GM21737 (cell line): ENCODE data around the gene DLG2.
"Not testable (repeated sequence)": the region's sequence is repeated elsewhere in the genome, so short reads cannot be mapped to it uniquely, and the experiment has no call there.

Experiments used
- ATAC-seq: cut with Tn5 transposase; IDR thresholded peaks from one replicate; pipeline ENCODE4 v1.9.1; 2021; ENCODE audit warnings: mild to moderate bottlenecking, moderate library complexity; ENCODE audit not compliant: unreplicated experiment

The DLG2 gene

GRCh38 chr11:85472953-85473352 is 154.2 kb downstream of the DLG2 start:
- ATAC-seq: no peak

- ATAC-seq: no peak
Measured at GRCh38 chr11:85464283-85464682, 162.9 kb downstream of the DLG2 start.

GRCh38 chr11:85459304-85459703 is 167.8 kb downstream of the DLG2 start:
- ATAC-seq: no peak

GRCh38 chr11:85444479-85444878 is 182.7 kb downstream of the DLG2 start:
- no peak for ATAC-seq

- no peak for ATAC-seq
Measured at GRCh38 chr11:85440273-85440672, 186.9 kb downstream of the DLG2 start.

- no peak for ATAC-seq
Measured at GRCh38 chr11:85438328-85438727, 188.8 kb downstream of the DLG2 start.

- no peak for ATAC-seq
Measured at GRCh38 chr11:85431319-85431718, 195.8 kb downstream of the DLG2 start.

- ATAC-seq: no peak
Measured at GRCh38 chr11:85423794-85424193, 203.3 kb downstream of the DLG2 start.

GRCh38 chr11:85423316-85423715 is 203.8 kb downstream of the DLG2 start:
- ATAC-seq: no peak

- no peak for ATAC-seq
Measured at GRCh38 chr11:85414175-85414574, 213.0 kb downstream of the DLG2 start.

- ATAC-seq: no peak
Measured at GRCh38 chr11:85407648-85408047, 219.5 kb downstream of the DLG2 start.

GRCh38 chr11:85406841-85407240 is 220.3 kb downstream of the DLG2 start:
- no peak for ATAC-seq

GRCh38 chr11:85406316-85406715 is 220.8 kb downstream of the DLG2 start:
- no peak for ATAC-seq

GRCh38 chr11:85395515-85396055 is 231.6 kb downstream of the DLG2 start:
- not testable (repeated sequence) for ATAC-seq

GRCh38 chr11:85394283-85394682 is 232.9 kb downstream of the DLG2 start:
- ATAC-seq: no peak

- no peak for ATAC-seq
Measured at GRCh38 chr11:85391141-85391540, 236.0 kb downstream of the DLG2 start.

GRCh38 chr11:85385547-85385946 is 241.6 kb downstream of the DLG2 start:
- ATAC-seq: no peak

- ATAC-seq: no peak
Measured at GRCh38 chr11:85385111-85385510, 242.0 kb downstream of the DLG2 start.

GRCh38 chr11:85379066-85379465 is 248.1 kb downstream of the DLG2 start:
- ATAC-seq: no peak

- no peak for ATAC-seq
Measured at GRCh38 chr11:85377901-85378300, 249.2 kb downstream of the DLG2 start.

- ATAC-seq: no peak
Measured at GRCh38 chr11:85359859-85360258, 267.3 kb downstream of the DLG2 start.

- ATAC-seq: no peak
Measured at GRCh38 chr11:85355921-85356320, 271.2 kb downstream of the DLG2 start.

- ATAC-seq: not testable (repeated sequence)
Measured at GRCh38 chr11:85349539-85349938, 277.6 kb downstream of the DLG2 start.
